ENCODE data around the gene YARS1.

DNA sequence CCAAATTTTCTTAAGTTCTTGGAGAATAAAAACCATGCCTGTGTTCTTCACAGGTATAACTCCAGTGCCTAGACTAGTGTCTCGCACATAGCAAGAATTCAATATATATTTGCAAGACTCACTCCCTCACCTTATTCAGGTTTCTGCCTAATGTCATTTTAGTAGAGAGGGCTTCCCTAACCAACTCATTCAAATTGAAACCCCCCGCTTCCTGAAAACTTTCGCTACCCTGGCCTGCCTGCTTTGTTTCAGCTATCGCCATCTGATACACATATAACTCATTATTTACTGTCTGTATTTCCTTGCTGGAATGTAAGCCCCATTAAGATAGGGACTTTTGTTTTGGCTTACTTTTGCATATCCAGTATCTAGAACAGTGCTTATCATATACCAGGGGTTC lies 8.6 kb downstream of the YARS1 start:
- TF ChIP-seq EP300 (IDR thresholded peaks at IDR 0.05) (no peak), CTCF (IDR thresholded peaks at IDR 0.05) (no peak), POLR2A (IDR thresholded peaks at IDR 0.05; ENCODE audit: low read length) (no peak)

All from A549 (cell line).